Spleen (tissue), 7 donors: Measurements from ENCODE around the gene THRAP3.

Experiments used
- POLR2A ChIP-seq, 3 donors: fragments of 450-650 bp; IDR thresholded peaks; one replicate each; pipeline ENCODE4 v1.5.1; 2017; ENCODE audit warnings: antibody characterized with exemption in 3 of 3, mild to moderate bottlenecking in 1 of 3
- POLR2AphosphoS5 ChIP-seq, 3 donors: sonication (generic); formaldehyde crosslinking; IDR thresholded peaks; one replicate each; pipeline ENCODE4 v1.5.1; 2017; ENCODE audit warnings: antibody characterized with exemption in 3 of 3
- TF ChIP-seq, protein P1 (sequence below), 11 experiments: fragments of 200-600 bp in 7 of 11; fragments of 450-650 bp in 4 of 11; sonication (generic) in 4 of 11; IDR thresholded peaks in 8 of 11; conservative IDR thresholded peaks in 3 of 11; 1 replicate in 7 of 11; 2 replicates in 4 of 11; pipeline versions ENCODE4 v1.4.0 to v1.8.0; 2016 to 2021; ENCODE audit warnings: antibody characterized with exemption in 11 of 11, inconsistent platforms in 4 of 11, mild to moderate bottlenecking in 1 of 11
- donor health status: DM: no; HTN: no; CAD: no; lungs with moderate emphysema.
- donor health status: DM: no; HTN: no; CAD: no.
- donor health status: DM: no; HTN: no; CAD: no.

- TF ChIP-seq POLR2A (IDR thresholded peaks at IDR 0.05) (no peak), POLR2AphosphoS5 (IDR thresholded peaks at IDR 0.05) (peak in 1 of 3 donors; percentile 53)
- TF ChIP-seq, protein P1, sequence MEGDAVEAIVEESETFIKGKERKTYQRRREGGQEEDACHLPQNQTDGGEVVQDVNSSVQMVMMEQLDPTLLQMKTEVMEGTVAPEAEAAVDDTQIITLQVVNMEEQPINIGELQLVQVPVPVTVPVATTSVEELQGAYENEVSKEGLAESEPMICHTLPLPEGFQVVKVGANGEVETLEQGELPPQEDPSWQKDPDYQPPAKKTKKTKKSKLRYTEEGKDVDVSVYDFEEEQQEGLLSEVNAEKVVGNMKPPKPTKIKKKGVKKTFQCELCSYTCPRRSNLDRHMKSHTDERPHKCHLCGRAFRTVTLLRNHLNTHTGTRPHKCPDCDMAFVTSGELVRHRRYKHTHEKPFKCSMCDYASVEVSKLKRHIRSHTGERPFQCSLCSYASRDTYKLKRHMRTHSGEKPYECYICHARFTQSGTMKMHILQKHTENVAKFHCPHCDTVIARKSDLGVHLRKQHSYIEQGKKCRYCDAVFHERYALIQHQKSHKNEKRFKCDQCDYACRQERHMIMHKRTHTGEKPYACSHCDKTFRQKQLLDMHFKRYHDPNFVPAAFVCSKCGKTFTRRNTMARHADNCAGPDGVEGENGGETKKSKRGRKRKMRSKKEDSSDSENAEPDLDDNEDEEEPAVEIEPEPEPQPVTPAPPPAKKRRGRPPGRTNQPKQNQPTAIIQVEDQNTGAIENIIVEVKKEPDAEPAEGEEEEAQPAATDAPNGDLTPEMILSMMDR (IDR thresholded peaks at IDR 0.05 in 8 of 11, conservative IDR thresholded peaks at IDR 0.05 in 3 of 11) = no peak
Observed at GRCh38 chr1:36248250-36248894, 24.1 kb downstream of the THRAP3 start.
